IPS-20b (cell line): ENCODE measurements around the gene NACC1.

ENCODE experiments used
- H3K27ac ChIP-seq: one replicate; pipeline ENCODE4 v1.5.1; 2013; ENCODE audit warnings: low read length
- H3K27me3 ChIP-seq: 2 replicates; pipeline ENCODE4 v1.6.1; 2013; ENCODE audit warnings: mild to moderate bottlenecking, low read length, inconsistent platforms; ENCODE audit not compliant: insufficient read depth
- H3K36me3 ChIP-seq: 2 replicates; pipeline ENCODE4 v1.6.1; 2013; ENCODE audit warnings: low read depth, mild to moderate bottlenecking, inconsistent platforms, low read length, moderate library complexity; ENCODE audit not compliant: insufficient read depth
- H3K4me1 ChIP-seq: 2 replicates; pipeline ENCODE4 v1.6.1; 2013; ENCODE audit warnings: mild to moderate bottlenecking, control low read depth, inconsistent platforms, low read length, moderate library complexity; ENCODE audit not compliant: insufficient read depth
- H3K4me3 ChIP-seq: 2 replicates; pipeline ENCODE4 v1.5.1; 2013; ENCODE audit warnings: mild to moderate bottlenecking, low read length, inconsistent platforms
- H3K9ac ChIP-seq: 2 replicates; pipeline ENCODE4 v1.6.1; 2013; ENCODE audit warnings: low read depth, mild to moderate bottlenecking, inconsistent platforms, low read length, moderate library complexity
- H3K9me3 ChIP-seq: 2 replicates; pipeline ENCODE4 v1.6.1; 2013; ENCODE audit warnings: mild to moderate bottlenecking, low read depth, low read length, inconsistent platforms; ENCODE audit not compliant: insufficient read depth

Gene NACC1

GRCh38 chr19:13189600-13189999 is 71.5 kb downstream of the NACC1 start:
- Histone ChIP-seq H3K4me3 (no peak overlapping the region), H3K9ac (no peak overlapping the region), H3K9me3 (no peaks in the 10 kb centered on the region), H3K4me1 (no peaks in the 10 kb centered on the region; the same call in 1 of the 2 replicates), H3K27me3 (no peaks in the 10 kb centered on the region), H3K27ac (no peak overlapping the region), H3K36me3 (no peaks in the 10 kb centered on the region)
